ENCODE results near the gene PRX.

GRCh38 chr19:40360020-40360707, 53.0 kb downstream of the PRX start:
- TF ChIP-seq EZH2 (IDR thresholded peaks at IDR 0.05; ENCODE audit: borderline replicate concordance, low read depth, low read length, severe bottlenecking): no peak
- TF ChIP-seq, protein P1, sequence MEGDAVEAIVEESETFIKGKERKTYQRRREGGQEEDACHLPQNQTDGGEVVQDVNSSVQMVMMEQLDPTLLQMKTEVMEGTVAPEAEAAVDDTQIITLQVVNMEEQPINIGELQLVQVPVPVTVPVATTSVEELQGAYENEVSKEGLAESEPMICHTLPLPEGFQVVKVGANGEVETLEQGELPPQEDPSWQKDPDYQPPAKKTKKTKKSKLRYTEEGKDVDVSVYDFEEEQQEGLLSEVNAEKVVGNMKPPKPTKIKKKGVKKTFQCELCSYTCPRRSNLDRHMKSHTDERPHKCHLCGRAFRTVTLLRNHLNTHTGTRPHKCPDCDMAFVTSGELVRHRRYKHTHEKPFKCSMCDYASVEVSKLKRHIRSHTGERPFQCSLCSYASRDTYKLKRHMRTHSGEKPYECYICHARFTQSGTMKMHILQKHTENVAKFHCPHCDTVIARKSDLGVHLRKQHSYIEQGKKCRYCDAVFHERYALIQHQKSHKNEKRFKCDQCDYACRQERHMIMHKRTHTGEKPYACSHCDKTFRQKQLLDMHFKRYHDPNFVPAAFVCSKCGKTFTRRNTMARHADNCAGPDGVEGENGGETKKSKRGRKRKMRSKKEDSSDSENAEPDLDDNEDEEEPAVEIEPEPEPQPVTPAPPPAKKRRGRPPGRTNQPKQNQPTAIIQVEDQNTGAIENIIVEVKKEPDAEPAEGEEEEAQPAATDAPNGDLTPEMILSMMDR (IDR thresholded peaks at IDR 0.05; ENCODE audit: borderline replicate concordance, extremely low read depth, low read length, poor library complexity, severe bottlenecking): no peak
